PFSK-1 (cell line): ENCODE measurements around the gene TBXAS1.

Experiments
- FOXP2 ChIP-seq: optimal IDR thresholded peaks from 2 replicates; pipeline ENCODE3; 2011; ENCODE audit warnings: borderline replicate concordance, control low read depth, inconsistent platforms; ENCODE audit not compliant: insufficient read depth; ENCODE audit errors: extremely low read length, extremely low read depth
- POLR2AphosphoS5 ChIP-seq: IDR thresholded peaks from 2 replicates; pipeline ENCODE4 v1.6.1; 2012; ENCODE audit warnings: low read depth, mild to moderate bottlenecking, control low read depth, low read length, moderate library complexity
- SIN3A ChIP-seq: IDR thresholded peaks from 2 replicates; pipeline ENCODE4 v1.6.1; 2012; ENCODE audit warnings: mild to moderate bottlenecking, low read length, moderate library complexity, borderline replicate concordance; ENCODE audit not compliant: insufficient read depth
- TAF1 ChIP-seq: IDR thresholded peaks from 2 replicates; pipeline ENCODE4 v1.6.1; 2012; ENCODE audit warnings: low read length, control low read depth, borderline replicate concordance; ENCODE audit not compliant: insufficient read depth
- TF ChIP-seq, protein P1 (sequence below), 2 experiments: IDR thresholded peaks; 2 replicates each; pipeline versions ENCODE4 v1.6.1 to v1.8.0; 2011 to 2012; ENCODE audit warnings: low read depth in 2 of 2, low read length in 2 of 2, control low read depth in 1 of 2, inconsistent platforms in 1 of 2, mild to moderate bottlenecking in 1 of 2, moderate library complexity in 1 of 2; ENCODE audit not compliant: insufficient read depth in 1 of 2

Gene TBXAS1

DNA sequence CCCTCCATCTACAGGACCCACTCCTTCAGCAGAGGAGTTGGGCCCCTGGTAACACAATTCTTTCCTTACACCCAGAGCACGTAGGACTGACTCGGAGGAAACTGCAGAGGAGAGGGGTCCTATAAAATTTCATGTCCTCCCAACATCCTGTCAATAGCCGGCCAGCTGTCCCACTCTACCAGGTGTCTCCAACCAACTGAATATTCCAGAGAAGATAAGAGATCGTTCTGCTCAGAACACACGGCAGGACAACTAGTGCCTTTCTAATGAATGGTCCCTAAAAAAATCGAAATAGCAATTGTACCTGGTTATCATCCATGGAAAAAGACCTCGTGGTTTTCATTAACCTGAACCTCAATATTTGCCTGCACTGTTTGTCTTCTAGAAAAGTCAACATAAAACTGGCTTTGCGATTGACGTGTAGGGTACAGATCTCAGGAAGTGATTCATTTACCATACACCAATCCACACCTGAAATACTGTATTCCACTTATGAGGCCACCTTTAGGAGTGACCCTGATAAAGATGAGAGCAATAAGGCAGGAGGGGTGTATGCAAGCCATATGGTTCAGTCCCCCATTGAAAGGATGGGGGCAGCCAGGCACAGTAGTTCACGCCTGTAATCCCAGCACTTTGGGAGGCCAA, 121.9 kb downstream of the TBXAS1 start:
- TF ChIP-seq POLR2AphosphoS5, result no peak
- TF ChIP-seq, protein P1, sequence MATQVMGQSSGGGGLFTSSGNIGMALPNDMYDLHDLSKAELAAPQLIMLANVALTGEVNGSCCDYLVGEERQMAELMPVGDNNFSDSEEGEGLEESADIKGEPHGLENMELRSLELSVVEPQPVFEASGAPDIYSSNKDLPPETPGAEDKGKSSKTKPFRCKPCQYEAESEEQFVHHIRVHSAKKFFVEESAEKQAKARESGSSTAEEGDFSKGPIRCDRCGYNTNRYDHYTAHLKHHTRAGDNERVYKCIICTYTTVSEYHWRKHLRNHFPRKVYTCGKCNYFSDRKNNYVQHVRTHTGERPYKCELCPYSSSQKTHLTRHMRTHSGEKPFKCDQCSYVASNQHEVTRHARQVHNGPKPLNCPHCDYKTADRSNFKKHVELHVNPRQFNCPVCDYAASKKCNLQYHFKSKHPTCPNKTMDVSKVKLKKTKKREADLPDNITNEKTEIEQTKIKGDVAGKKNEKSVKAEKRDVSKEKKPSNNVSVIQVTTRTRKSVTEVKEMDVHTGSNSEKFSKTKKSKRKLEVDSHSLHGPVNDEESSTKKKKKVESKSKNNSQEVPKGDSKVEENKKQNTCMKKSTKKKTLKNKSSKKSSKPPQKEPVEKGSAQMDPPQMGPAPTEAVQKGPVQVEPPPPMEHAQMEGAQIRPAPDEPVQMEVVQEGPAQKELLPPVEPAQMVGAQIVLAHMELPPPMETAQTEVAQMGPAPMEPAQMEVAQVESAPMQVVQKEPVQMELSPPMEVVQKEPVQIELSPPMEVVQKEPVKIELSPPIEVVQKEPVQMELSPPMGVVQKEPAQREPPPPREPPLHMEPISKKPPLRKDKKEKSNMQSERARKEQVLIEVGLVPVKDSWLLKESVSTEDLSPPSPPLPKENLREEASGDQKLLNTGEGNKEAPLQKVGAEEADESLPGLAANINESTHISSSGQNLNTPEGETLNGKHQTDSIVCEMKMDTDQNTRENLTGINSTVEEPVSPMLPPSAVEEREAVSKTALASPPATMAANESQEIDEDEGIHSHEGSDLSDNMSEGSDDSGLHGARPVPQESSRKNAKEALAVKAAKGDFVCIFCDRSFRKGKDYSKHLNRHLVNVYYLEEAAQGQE (IDR thresholded peaks at IDR 0.05; ENCODE audit: insufficient read depth in 1 of 2, low read depth in 2 of 2, low read length in 2 of 2), result no peak
- no peak for TF ChIP-seq FOXP2
- TF ChIP-seq SIN3A, result no peak
- no peak for TF ChIP-seq TAF1

DNA sequence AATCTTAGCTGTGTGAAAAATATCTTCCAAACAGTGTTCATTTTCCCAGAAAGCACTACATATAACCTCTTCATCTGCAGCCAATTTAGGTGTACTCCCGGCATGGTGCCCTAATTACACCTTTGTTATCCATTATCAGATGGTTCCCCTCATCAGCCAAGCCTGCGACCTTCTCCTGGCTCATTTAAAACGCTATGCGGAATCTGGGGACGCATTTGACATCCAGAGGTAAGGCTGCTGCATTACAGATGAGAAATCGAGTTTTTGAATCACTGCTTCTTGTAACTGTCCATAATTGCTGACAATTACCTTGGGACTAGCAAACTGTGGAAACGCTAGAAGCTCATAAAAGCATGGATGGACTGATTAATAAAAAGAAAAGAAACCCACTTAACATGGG, 124.2 kb downstream of the TBXAS1 start:
- TF ChIP-seq FOXP2, result no peak
- TF ChIP-seq, protein P1 (IDR thresholded peaks at IDR 0.05; ENCODE audit: insufficient read depth in 1 of 2, low read depth in 2 of 2, low read length in 2 of 2), result no peak
- TF ChIP-seq TAF1, result no peak
- TF ChIP-seq POLR2AphosphoS5, result no peak
- TF ChIP-seq SIN3A, result no peak

DNA sequence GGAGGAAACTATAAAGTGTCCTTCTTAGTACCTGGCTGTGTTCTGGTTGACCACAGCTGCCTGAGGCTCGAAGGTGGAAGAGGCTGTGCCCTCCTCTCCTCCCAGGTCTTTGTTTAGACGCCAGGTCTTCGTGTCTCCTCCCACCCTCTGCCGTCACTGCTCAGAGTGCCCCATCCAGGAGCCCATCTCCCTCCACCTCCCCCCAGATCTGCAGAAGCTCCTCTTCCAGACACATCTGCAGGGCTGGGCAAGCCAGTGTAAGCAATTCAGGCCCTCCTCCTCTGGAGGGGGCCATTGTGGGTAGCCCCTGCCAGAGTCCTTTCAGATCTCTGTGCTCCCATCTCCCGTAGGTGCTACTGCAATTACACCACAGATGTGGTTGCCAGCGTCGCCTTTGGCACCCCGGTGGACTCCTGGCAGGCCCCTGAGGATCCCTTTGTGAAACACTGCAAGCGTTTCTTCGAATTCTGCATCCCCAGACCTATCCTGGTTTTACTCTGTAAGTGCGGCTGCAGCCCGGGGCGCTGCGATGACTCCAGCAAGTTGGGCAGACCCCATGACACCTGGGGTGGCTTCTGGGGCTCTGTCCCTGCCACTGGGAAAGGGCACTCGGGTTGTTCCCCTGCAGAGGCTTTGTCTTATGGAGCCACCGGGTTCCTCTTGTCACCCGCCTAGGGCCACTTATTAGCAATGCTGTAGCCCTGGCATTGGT, 126.2 kb downstream of the TBXAS1 start:
- TF ChIP-seq POLR2AphosphoS5 (no peak), TAF1 (no peak), SIN3A (no peak), FOXP2 (no peak)
- TF ChIP-seq, protein P1 (IDR thresholded peaks at IDR 0.05; ENCODE audit: insufficient read depth in 1 of 2, low read depth in 2 of 2, low read length in 2 of 2), result no peak

DNA sequence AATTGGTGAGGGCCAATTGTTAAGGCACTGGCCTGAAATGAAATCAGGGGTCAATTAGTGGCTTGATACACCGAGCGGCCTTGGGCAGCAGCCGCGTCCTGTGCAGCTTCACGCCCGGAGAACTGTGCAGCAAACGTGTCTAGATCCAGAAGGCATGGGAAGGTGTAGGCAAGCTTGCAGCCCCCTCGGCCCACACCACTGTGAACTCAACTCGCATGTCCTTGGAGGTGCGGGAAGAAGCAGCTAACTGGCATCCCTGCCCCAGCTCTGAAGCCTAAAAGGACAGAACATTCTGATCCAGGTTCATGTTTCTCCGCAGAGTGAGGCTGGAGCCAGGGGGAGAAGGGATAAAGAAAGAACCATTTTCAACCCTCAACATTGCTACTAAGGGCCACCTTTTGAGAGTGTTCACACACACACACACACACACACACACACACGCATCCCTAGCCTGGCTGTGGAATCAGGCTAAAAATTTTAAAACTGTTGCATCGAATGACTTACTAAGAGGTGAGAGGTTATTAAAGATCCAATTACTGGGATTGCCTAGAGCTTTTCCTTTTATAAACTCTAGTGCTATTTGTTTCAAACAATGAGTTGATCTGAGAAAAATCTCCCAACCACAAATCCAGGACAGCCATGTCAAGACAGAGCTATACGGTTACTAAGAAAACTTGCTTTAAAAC, 129.7 kb downstream of the TBXAS1 start:
- no peak for TF ChIP-seq FOXP2
- no peak for TF ChIP-seq POLR2AphosphoS5
- TF ChIP-seq SIN3A, result no peak
- TF ChIP-seq TAF1, result no peak
- TF ChIP-seq, protein P1 (IDR thresholded peaks at IDR 0.05; ENCODE audit: insufficient read depth in 1 of 2, low read depth in 2 of 2, low read length in 2 of 2), result no peak
